Central memory CD4-positive, alpha-beta T cell (primary cell): Measurements from ENCODE around the gene HSD17B13.

Source experiments
- DNase-seq: peaks from one replicate; pipeline ENCODE4 v3.0.0; 2022

The HSD17B13 gene

GRCh38 chr4:87260477-87260876, 62.2 kb downstream of the HSD17B13 start:
- DNase-seq, result no peak

GRCh38 chr4:87258677-87259076, 64.0 kb downstream of the HSD17B13 start:
- no peak for DNase-seq

- no peak for DNase-seq
Observed at GRCh38 chr4:87257523-87257922, 65.2 kb downstream of the HSD17B13 start.

GRCh38 chr4:87255755-87256154, 66.9 kb downstream of the HSD17B13 start:
- no peak for DNase-seq
